HG02970 (cell line): ENCODE data around the gene BTBD9.

Experiments
- ATAC-seq: cut with Tn5 transposase; IDR thresholded peaks from one replicate; pipeline ENCODE4 v1.9.1; 2021; ENCODE audit warnings: mild to moderate bottlenecking, moderate library complexity, moderate number of reproducible peaks; ENCODE audit not compliant: unreplicated experiment, low FRiP score

Gene BTBD9

GRCh38 chr6:38191418-38191817, 448.3 kb downstream of the BTBD9 start:
- no peak for ATAC-seq

DNA sequence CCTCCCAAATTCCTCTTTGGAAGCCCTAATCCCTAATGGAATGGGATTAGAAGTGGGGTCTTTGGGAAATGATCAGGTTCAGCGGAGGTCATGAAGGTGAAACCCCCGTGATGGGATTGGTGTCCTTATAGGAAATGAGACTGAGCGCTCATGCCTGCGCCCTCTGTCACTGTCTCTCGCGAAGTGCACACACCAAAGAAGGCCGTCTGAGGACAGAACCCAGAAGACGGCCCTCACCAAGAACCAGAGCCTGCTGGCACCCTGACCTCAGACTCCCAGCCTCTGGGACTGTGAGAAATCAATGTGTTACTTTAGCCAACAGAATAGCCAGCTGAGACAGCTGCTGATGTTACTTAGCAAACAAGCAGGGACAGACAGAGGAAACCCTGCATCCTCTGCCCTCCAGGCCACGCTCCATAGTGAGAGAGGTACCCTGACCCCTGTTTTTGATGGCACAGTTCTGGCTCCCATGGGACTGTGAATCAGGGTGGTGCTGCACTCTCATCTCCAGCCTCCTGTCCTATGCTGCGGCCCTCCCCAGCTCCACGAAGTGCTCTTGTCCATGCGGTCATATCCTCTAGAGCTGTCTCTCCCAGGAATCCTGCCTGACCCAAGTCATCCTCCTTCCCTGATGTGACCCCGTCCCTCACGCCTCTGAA, 450.9 kb downstream of the BTBD9 start:
- no peak for ATAC-seq

DNA sequence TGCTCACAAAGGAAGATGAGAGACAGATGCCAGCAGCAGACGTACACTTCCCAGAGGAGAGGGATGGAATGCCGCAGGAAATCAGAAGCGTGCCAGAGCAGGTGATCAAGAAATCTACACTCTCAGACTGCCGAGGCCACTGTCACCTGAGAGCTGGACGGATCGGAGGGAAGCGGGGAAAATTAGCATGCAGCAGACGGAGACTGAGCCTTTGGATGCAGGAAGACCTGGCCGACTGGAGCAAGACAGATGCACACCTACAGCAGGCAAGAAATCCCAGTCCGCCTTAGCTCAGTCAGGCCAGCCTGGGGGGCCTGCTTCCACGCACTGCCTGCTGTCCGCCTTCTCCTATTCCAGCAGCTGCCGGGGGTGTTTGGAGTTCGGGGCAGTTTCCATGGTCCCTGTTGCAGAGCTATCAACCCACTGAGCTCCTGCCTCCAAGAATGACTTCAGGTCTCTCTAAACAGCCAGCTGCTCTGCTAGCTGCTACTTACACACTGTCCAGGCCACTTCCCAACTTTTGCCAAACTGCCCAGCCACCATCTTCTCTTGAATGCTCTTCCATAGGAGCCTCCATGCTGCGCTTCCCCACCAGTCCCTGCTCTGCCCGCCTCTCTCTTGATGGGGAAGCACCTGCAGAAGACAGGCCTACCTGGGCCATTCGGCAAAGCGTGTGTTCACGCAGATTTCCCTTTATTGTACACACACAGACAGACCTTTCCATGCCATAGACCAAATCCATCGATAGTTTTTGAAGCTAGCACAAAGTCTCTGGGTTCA, 451.7 kb downstream of the BTBD9 start:
- ATAC-seq = no peak

GRCh38 chr6:38187325-38187724, 452.4 kb downstream of the BTBD9 start:
- no peak for ATAC-seq

- ATAC-seq = no peak
Measured at GRCh38 chr6:38185752-38186151, 454.0 kb downstream of the BTBD9 start.

DNA sequence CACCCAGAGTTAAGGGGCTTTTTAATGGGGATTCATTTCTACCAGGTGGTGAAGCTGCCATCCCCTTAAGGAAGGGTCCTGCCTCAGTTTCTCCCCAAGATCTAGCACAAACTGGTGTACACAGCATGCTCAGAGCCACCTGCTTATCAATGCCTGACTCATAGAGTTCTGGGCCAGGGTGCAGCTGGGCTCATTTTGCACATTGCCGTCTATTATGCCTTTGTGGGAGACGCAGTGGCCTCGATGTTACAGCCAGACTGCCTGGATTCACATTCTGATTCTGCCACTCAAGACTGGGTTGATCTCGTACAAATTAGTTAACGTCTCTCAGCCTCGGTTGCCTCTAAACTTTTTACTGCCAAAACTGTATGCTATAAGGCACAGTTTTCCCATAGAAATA, 454.5 kb downstream of the BTBD9 start:
- ATAC-seq = no peak

DNA sequence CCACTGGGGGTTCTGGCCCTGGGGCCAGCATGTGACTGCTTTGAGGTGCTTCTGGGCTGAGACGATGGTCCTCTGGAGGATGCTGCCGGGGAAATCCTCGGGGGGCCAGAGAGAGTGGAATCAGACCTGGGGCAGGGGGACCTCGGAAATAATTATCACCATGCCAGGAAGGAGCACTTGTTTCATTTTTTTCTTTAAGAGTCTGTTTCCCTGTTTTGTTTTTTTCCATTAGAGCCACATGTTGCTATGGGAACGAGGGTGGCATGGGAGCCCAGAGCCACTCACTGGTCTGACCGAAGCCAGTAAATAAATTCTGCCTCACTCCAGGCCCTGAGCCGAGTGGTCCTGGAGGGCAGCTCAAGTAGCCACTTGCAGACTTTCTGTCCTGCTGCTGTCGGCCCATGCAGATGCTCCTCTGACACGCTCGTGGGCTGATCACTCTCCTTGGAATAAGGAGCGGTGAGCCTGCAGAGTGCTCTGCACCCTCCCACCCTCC, 455.1 kb downstream of the BTBD9 start:
- no peak for ATAC-seq

GRCh38 chr6:38183856-38184584, 455.7 kb downstream of the BTBD9 start:
- no peak for ATAC-seq

DNA sequence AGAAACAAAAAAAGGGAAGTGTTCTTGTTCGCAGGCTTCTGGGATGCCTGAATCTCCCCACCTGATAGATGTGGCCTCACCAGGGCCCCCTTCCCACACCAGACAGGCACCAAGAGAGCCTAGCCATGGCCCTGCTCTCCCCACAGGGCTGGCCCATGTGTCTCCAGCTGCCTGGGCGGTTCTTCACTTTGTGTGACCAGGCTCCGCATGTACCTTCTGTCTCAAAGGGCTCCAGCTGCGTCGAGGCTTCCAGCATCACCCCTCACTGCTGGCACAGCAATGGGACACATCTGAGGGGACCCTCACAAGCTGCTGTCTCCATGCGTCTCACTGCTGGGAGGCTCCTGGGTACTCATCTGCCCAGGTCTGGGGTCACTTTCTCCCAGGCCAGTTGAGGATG, 457.3 kb downstream of the BTBD9 start:
- no peak for ATAC-seq

DNA sequence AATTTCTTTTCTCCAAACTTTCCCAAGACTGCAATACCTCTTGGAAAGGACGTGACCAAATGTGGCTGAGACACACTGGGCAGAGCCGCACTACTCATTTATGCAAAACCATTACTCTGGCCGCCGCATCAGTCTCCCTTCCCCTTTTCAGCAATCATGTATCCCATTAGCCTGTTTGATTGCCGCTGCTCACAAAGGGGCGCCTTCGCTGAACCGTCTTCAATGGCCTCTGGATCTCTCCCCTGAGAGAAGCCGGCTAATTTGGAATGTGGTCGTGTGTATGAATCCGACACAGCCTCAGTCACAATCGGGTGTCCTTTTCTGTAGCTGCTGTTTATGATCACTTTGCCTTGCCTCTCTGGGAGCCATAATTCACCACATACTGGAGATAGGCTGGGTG, 459.1 kb downstream of the BTBD9 start:
- no peak for ATAC-seq

- ATAC-seq = no peak
Measured at GRCh38 chr6:38179794-38180430, 459.8 kb downstream of the BTBD9 start.

DNA sequence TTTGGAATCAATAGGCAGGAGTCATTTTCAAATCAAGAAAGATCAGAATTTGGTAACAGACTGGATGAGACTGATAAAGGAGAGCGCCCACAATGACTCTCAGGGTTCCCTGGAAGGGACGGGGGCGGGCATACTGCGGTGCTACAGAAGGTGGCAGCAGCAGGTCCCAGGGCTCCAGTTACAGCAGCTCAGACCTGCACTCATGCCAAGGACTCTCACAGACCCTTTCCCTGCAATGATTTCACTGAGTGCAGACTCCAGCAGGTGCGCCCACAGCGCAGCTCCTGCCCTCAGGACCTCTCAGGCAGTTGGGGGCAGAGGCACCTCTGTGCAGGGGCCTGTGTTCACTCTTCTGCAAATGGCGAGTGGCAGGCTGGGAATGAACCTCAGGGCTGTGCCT, 460.4 kb downstream of the BTBD9 start:
- ATAC-seq = no peak

- ATAC-seq = no peak
Measured at GRCh38 chr6:38178584-38178886, 461.2 kb downstream of the BTBD9 start.

- no peak for ATAC-seq
Measured at GRCh38 chr6:38177882-38178583, 461.7 kb downstream of the BTBD9 start.

GRCh38 chr6:38176797-38177751, 462.7 kb downstream of the BTBD9 start:
- no peak for ATAC-seq

GRCh38 chr6:38175786-38176185, 463.9 kb downstream of the BTBD9 start:
- no peak for ATAC-seq

DNA sequence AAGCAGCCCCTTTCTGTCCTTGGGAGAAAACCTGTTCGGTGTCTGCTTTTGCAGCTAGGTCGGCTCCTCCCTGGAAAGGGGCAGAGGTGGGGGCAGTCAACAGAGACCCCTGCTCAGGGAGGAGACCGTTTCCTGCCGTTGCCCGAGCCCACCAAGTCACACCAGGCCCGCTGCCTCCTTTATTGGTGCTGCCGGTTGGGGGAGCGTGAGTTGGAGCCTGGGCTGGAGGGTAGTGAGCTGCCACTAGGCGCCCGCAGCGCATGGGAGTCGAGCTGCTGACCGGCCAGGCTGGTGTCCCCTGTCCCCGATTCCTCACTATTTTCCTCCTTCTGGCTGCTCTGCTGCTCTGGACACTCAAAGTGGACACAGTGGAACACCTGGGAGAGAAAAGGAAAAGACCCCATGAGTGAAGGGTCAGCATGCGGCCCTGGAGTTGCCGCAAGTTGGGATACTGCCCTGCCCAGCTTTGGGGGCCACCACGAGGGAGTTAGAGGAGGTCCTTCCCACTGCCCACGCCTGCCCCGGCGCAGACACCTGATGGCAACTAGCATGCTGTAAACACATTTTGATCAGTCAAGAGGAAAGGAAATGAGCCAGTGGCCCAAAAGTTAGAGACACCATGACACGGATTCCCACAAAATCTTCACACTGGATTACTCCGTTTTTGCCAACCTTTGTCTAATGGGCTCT, 464.8 kb downstream of the BTBD9 start:
- ATAC-seq = no peak

DNA sequence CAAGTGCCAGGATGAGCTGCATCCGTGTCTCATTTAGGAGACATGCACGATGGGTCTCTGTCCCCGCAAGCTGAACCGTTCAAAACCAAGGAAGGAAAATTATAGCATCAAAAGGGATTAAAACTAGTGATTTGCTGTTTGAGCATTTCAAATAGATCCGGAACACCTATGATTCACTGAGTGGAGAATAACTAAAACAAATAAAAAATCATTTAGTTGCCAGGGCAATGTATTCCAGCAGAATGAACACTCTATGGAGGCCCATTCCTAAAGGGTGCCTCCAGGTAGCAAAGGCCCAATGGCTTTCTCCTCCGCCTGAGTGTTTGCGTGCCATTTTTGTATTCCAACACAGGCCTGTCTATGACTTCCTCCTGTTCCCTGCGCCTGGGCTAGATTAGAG, 465.4 kb downstream of the BTBD9 start:
- ATAC-seq = no peak

DNA sequence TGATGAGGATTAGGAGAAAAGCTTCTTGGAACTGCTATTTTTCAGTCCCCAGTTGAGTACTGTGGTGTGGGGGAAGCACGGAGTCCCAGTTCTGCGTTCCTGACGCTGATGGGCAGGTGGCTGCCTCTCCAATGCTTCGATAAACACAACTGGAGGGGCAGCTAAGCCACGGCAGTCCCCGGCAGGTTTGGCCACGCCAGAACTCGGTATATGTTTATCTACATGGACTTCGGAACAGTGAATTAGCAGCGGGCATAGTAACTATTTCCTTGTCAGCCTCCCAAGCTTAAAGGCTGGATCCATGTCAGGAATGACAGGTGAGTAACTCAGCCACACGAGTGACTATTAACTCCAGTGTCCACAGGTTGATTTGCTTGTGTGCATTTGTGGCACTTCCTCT, 465.8 kb downstream of the BTBD9 start:
- no peak for ATAC-seq
